Heart left ventricle (tissue), 16 donors: ENCODE measurements around the gene ANKRD40. TPM values are rescaled to one million over a fixed set of nuclear protein-coding genes. Genes with fewer than 3 reads are reported as not detected.
"Not testable (repeated sequence)": the region's sequence is repeated elsewhere in the genome, so short reads cannot be mapped to it uniquely, and the experiment has no call there.

Experiments used
- ATAC-seq, 4 donors: fragments of 200-7000 bp; cut with Tn5 transposase; one replicate each; pipeline ENCODE4 v1.9.1; 2020 to 2022; ENCODE audit warnings: moderate library complexity in 4 of 4, mild to moderate bottlenecking in 3 of 4, moderate number of reproducible peaks in 1 of 4
- DNase-seq, 5 donors: peaks; one replicate each; pipeline ENCODE4 v3.0.0-alpha.2; 2020
- H3K27ac ChIP-seq, 12 donors: fragments of 200-600 bp; sonication (generic) in 4 of 12; one replicate each; pipeline versions ENCODE4 v1.5.0 to v1.8.0; 2016 to 2022; ENCODE audit warnings: mild to moderate bottlenecking in 2 of 12
- H3K27me3 ChIP-seq, 9 donors: fragments of 200-600 bp; sonication (generic) in 2 of 9; one replicate each; pipeline versions ENCODE4 v1.5.1 to v1.8.0; 2016 to 2022; ENCODE audit warnings: mild to moderate bottlenecking in 3 of 9
- H3K36me3 ChIP-seq, 9 donors: fragments of 200-600 bp; sonication (generic) in 2 of 9; one replicate each; pipeline versions ENCODE4 v1.5.0 to v1.8.0; 2018 to 2022; ENCODE audit warnings: mild to moderate bottlenecking in 2 of 9
- H3K4me1 ChIP-seq, 12 donors: fragments of 200-600 bp; sonication (generic) in 4 of 12; one replicate each; pipeline versions ENCODE4 v1.5.0 to v1.8.0; 2016 to 2022; ENCODE audit warnings: mild to moderate bottlenecking in 3 of 12
- H3K4me3 ChIP-seq, 12 donors: fragments of 200-600 bp; sonication (generic) in 4 of 12; one replicate each; pipeline versions ENCODE4 v1.5.0 to v1.8.0; 2017 to 2022; ENCODE audit warnings: mild to moderate bottlenecking in 9 of 12, moderate library complexity in 4 of 12
- H3K9me3 ChIP-seq, 12 donors: fragments of 200-600 bp; sonication (generic) in 4 of 12; one replicate each; pipeline versions ENCODE4 v1.5.0 to v1.8.0; 2016 to 2022; ENCODE audit warnings: mild to moderate bottlenecking in 1 of 12
- POLR2A ChIP-seq, 2 donors: fragments of 450-650 bp; IDR thresholded peaks; one replicate each; pipeline ENCODE4 v1.6.1; 2017; ENCODE audit warnings: antibody characterized with exemption in 2 of 2, mild to moderate bottlenecking in 2 of 2, moderate library complexity in 2 of 2
- WGBS, 4 donors: extraction: QIAGEN DNeasy Blood & Tissue Kit in 2 of 4; methylation state at CpG; one replicate each; pipeline versions ENCODE4 v1.1.5 to v1.1.7; 2013 to 2018; 5-methylcytosine and 5-hydroxymethylcytosine counted together
- intact Hi-C, 10 donors: fragments of 100-400 bp; cut with DNase I; formaldehyde crosslinking; loops; one replicate each; pipeline versions ENCODE4 v1.11.1 to v1.14.2; 2022
- polyA plus RNA-seq, 2 donors: library from polyadenylated mRNA; stranded (reverse); fragments of 200-250 nt; gene quantifications; one replicate each; pipeline ENCODE4 v1.2.3, GENCODE V29; 2013
- total RNA-seq, 9 donors: library from RNA; depleted of rRNA in 2 of 9; stranded (reverse); fragments of >200 nt in 2 of 9; fragmentation: NEBNext Ultra II Directional in 3 of 9; extraction: Animal tissue kit (Norgen Biotek cat#: 25700) in 3 of 9; gene quantifications; one replicate each; pipeline versions ENCODE4 v1.1.0 to v1.2.4, GENCODE V29; 2016 to 2023
- TF ChIP-seq, protein P1 (sequence below), 12 donors: fragments of 200-600 bp; sonication (generic) in 4 of 12; IDR thresholded peaks; one replicate each; pipeline versions ENCODE4 v1.5.0 to v1.8.0; 2018 to 2022; ENCODE audit warnings: antibody characterized with exemption in 12 of 12, mild to moderate bottlenecking in 5 of 12
- donor health status: ischemic (EF 13 %, LVEDD 7.1; RV severe dilation, severe dysfunction).
- donor health status: healthy with polysubstance abuse.
- donor health status: DM: no; HTN: yes; CAD: no.
- donor health status: DM: no; HTN: no; CAD: no.
- donor health status: ischemic (EF 25% LVEDD 6.9; RV normal size, moderate dysfunction).
- donor health status: ischemic (EF 25% LVEDD 5.7; RV mildly dilated, moderate dysfunction).
- donor health status: healthy.
- donor health status: DM: yes; HTN: yes; CAD: no.
- donor health status: ischemic (EF 35%, LVEDD 5.7; RV mildly dilated, moderate dysfunction).
- donor health status: nonischemic (EF 11% LVEDD 7.7; RV severe dilation, severe dysfunction).
- donor health status: DM: yes; HTN: yes; CAD: no.
- donor health status: PGD.
- donor health status: ischemic (EF 29% LVEDD 5.4; RV normal size, mild dysfunction).
- donor health status: nonischemic (EF 23%, LVEDD 6.1; RV moderate dilation, normal function).

The ANKRD40 gene
- total and polyA plus RNA-seq, 11 donors, result 22.2 to 55.4 (median 47.2) TPM

GRCh38 chr17:50710650-50711049, 2.9 kb upstream of the ANKRD40 start:
- DNase-seq (no peak), ATAC-seq (no peak)
- intact Hi-C loops, result no loop called here
- Histone ChIP-seq H3K36me3 (peaks cover 0 to 4% (median 0%) of the 10 kb centered on the region in 9 donors), H3K27me3 (no peaks in the 10 kb centered on the region), H3K27ac (no peak overlapping the region), H3K4me3 (no peak overlapping the region), H3K9me3 (no peaks in the 10 kb centered on the region), H3K4me1 (peaks cover 0 to 40% (median 30%) of the 10 kb centered on the region in 12 donors)
- TF ChIP-seq POLR2A (IDR thresholded peaks at IDR 0.05), result no peak
- TF ChIP-seq, protein P1, sequence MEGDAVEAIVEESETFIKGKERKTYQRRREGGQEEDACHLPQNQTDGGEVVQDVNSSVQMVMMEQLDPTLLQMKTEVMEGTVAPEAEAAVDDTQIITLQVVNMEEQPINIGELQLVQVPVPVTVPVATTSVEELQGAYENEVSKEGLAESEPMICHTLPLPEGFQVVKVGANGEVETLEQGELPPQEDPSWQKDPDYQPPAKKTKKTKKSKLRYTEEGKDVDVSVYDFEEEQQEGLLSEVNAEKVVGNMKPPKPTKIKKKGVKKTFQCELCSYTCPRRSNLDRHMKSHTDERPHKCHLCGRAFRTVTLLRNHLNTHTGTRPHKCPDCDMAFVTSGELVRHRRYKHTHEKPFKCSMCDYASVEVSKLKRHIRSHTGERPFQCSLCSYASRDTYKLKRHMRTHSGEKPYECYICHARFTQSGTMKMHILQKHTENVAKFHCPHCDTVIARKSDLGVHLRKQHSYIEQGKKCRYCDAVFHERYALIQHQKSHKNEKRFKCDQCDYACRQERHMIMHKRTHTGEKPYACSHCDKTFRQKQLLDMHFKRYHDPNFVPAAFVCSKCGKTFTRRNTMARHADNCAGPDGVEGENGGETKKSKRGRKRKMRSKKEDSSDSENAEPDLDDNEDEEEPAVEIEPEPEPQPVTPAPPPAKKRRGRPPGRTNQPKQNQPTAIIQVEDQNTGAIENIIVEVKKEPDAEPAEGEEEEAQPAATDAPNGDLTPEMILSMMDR (IDR thresholded peaks at IDR 0.05), result no peak
- 82 to 89% (median 87%) methylated on average over 4 of the region's 4 CpGs for WGBS, 4 donors

GRCh38 chr17:50710025-50710424, 2.3 kb upstream of the ANKRD40 start:
- Histone ChIP-seq H3K9me3 (no peaks in the 10 kb centered on the region), H3K4me3 (no peak overlapping the region), H3K4me1 (peaks cover 0 to 46% (median 30%) of the 10 kb centered on the region in 12 donors), H3K36me3 (peaks cover 0 to 5% (median 0%) of the 10 kb centered on the region in 9 donors), H3K27me3 (no peaks in the 10 kb centered on the region), H3K27ac (peak overlapping the region in 6 of 12 donors; percentile 97 to 100 (median 98))
- ATAC-seq (no peak), DNase-seq (no peak)
- TF ChIP-seq, protein P1 (IDR thresholded peaks at IDR 0.05), result no peak
- no peak for TF ChIP-seq POLR2A (IDR thresholded peaks at IDR 0.05)
- intact Hi-C loops, result no loop called here
- WGBS, 4 donors, result 87 to 92% (median 90%) methylated on average over 2 of the region's 2 CpGs

- intact Hi-C loops, result loop anchor here in 2 of 10 donors (5.0 to 10.0 kb wide), 2 partner anchors 136 to 162 kb away; partner anchors contain the start of gene SPATA20 (in 1 of the 2)
- H3K9me3 ChIP-seq, H3K27me3 ChIP-seq, DNase-seq, ATAC-seq: not testable (repeated sequence)
- H3K27ac ChIP-seq, result peak overlapping the region; percentile 94 to 100 (median 97)
- 72 to 89% (median 85%) methylated on average over 4 of the region's 4 CpGs for whole genome bisulfite sequencing, 4 donors
- H3K4me1 ChIP-seq, result peaks cover 0 to 48% (median 30%) of the 10 kb centered on the region in 12 donors
- H3K4me3 ChIP-seq, result peak overlapping the region in 6 of 12 donors; percentile 73 to 81 (median 80)
- H3K36me3 ChIP-seq, result peaks cover 0 to 12% (median 8%) of the 10 kb centered on the region in 9 donors
These were observed 1.3 kb upstream of the ANKRD40 start for GRCh38 chr17:50709053-50709452.

- DNase-seq (peak in 1 of 5 donors; percentile 27), ATAC-seq (peak in 3 of 4 donors; percentile 15 to 34 (median 25))
- WGBS, 4 donors, result 1 to 6% (median 3%) methylated on average over 6 of the region's 6 CpGs
- peak overlapping the region; percentile 50 to 81 (median 74) for H3K4me3 ChIP-seq
- peaks cover 0 to 55% (median 36%) of the 10 kb centered on the region in 12 donors for H3K4me1 ChIP-seq
- peak overlapping the region; percentile 94 to 100 (median 97) for H3K27ac ChIP-seq
- peaks cover 0 to 19% (median 14%) of the 10 kb centered on the region in 9 donors for H3K36me3 ChIP-seq
- intact Hi-C loops, result loop anchor here in 2 of 10 donors (5.0 to 10.0 kb wide), 2 partner anchors 136 to 161 kb away; partner anchors contain the start of gene SPATA20 (in 1 of the 2)
- TF ChIP-seq POLR2A (IDR thresholded peaks at IDR 0.05), result no peak
- TF ChIP-seq, protein P1 (IDR thresholded peaks at IDR 0.05), result no peak
- H3K27me3 ChIP-seq, result no peaks in the 10 kb centered on the region
- no peaks in the 10 kb centered on the region for H3K9me3 ChIP-seq
These were observed 611 bp upstream of the ANKRD40 start for GRCh38 chr17:50708050-50709000.
